ENCODE results near the gene BCL2.
"Not testable (repeated sequence)": the region's sequence is repeated elsewhere in the genome, so short reads cannot be mapped to it uniquely, and the experiment has no call there.

Gene BCL2

DNA sequence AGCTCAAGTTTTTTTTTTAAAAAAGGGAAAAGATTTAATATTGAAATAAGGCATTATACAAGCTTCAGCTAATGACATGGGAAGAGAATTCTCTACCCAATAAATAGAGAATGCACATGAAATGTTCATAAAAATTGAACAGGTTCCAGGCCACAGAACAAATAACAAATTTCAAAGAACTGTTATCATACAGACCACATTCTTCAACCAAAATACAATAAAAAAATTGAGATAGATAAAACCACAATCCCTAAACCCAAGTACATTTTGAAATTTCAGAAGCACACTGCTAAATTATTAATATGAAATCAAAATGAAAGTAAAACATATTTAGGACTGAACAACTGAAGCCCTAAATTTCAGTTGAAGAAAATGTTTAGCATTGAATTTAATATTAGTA, 89.6 kb downstream of the BCL2 start:
- DNase-seq: no peak

DNA sequence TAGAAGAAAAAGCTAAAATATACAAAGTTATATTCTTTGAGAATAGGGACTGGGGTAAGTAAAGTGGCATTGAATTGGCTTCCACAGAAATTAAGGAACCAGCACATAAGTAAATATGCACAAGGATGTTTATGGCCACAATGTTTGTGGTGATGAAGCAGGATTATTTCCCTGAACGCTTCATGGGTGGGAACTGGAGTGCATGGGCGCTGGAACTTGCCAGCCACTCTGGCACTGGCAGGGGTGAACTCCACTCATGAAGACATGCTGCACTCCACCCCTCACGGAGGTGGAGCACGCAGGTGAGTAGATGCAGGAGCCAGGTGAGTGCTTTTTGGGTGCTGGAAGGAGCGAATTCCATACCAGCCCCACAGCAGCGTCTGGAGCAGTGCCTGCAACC, 94.1 kb downstream of the BCL2 start:
- DNase-seq: no peak

DNA sequence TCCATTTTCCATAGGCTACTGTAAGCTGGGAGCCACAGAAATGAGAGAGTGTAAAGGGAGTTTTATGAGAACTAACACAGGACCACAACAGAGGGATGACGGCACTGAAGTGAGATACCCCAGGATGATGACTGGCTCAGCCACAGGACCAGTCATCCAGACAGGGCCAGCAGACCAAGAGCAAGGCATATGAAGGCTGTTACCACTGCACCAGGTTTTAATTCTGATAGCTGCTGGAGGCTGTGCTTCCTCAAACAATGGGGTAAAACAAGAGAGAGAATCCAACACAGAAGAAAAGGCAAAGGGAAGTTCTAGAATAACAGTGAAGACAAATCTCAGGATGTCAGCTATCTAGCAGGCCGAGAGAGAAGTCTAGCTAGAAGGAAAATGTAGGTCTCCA, 94.9 kb downstream of the BCL2 start:
- no peak for DNase-seq

DNA sequence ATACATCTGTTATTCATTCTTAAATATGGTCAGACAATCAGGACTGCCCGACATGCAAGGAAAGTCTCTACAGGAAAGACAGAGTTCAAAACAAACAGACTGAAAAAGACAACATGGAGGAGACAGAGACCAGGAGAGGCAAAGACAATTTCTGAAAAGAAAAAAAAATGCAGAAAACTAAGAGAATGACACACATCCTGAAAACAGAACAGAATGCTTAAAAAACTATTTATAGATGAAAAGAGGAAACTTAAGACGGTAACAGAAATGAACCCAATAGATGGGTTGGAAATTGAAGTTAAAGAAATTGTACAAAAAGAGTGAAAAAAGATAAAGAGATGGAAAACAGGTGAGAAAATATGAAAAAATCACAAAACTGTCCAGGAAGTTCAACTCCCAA, 95.7 kb downstream of the BCL2 start:
- no peak for DNase-seq

DNA sequence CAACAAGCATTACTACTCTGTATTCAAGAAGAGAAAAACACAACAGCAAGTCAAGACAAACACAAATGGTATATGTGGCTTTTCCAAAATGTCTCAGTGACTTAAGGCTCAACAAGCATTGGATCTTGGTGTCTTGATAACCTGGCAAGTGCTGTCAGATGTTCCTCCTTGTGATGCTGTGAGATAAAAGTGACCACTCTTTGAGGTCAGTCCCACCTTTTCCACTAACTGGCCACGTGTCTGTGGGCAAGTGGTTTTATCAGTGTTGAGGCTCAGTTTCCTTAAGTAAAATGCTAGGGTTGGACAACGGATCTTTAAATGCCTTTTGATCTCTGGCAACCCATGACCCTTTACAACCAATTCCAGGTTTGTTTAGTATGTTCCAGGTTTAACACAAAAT, 98.7 kb downstream of the BCL2 start:
- no peak for DNase-seq

DNA sequence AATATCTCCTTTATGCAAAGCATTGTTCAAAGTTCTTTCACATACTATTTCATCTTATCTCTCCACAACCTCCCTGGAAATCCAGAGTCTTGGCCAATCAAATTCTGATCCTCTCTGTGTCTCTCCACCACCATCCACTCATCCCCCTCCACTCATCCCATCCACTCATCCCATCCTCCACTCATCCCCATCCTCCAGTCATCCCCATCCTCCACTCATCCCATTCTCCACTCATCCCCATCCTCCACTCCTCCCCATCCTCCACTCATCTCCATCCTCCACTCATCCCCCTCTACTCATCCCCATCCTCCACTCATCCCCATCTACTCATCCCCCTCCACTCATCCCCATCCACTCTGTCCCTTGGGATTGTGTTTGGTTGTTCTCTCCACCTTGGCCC, 101.1 kb downstream of the BCL2 start:
- DNase-seq: no peak

DNA sequence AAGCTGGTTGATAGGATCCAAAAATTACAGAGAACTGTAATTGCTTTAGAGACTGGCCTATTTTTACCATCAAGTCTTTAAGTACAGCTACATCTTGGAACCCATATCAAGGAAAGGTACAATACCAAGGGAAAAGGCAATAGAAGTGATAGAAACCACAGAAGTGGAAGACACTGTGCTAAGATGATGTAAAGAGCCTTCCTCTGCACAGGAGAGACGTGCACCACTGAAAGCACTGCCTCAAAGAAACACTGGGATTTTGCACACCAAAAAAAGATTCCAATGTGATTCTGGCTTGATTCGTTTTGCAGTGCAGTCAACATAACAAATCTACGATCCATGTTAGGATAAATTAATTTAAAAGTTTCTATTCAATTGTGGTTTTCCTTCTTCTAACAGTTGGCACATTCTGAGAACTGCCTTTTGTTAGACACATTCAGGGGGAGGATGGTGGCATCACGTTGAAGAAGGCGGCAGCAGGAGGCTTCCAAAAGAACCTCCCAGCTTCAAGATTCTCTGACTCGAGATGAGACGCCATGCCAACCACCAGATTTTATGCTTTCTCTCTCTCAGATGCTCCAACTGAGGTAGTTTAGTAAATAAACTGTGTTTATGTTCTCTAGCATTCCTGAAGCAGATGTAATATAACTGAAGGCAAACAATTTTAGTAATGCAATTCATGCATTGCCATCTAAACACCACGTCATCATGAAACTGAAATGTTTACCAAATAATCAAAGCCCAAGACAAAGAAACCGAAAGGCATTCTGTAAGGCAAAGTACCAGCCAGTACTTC, 102.9 kb downstream of the BCL2 start:
- no peak for DNase-seq

DNA sequence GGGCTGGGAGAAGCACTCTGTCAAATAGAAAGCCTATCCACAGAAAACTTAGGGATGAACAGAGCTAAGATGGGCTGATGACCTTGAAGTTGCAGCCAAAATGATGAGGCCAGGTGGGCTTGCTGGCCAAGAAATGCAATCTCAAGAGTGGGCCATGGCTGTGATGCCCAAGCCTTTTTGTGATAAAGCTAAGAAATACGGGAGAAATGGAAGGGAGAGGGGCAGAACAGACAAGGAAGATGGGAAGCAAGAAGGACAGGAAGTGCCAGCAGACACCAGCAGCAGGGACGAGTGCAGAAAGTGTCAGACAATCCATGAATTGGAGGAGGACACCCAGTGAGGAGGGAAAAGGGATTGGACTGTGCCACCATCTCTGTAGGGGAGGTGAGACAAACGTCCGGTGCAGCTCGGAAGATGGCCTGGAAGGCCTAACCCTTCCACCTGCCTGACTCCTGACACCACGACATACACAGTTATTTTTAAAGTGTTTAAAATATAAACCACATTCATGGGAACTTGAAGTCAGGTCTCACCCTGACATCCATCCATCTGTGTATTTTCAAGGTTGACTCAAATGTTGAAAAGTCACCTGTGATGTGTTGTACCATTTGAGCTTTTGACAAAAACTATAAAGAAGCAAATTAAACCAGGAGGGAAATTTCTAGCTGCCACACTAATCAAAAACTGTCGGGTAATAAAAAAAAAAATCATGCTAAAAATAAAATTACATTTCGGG, 105.5 kb downstream of the BCL2 start:
- no peak for DNase-seq

DNA sequence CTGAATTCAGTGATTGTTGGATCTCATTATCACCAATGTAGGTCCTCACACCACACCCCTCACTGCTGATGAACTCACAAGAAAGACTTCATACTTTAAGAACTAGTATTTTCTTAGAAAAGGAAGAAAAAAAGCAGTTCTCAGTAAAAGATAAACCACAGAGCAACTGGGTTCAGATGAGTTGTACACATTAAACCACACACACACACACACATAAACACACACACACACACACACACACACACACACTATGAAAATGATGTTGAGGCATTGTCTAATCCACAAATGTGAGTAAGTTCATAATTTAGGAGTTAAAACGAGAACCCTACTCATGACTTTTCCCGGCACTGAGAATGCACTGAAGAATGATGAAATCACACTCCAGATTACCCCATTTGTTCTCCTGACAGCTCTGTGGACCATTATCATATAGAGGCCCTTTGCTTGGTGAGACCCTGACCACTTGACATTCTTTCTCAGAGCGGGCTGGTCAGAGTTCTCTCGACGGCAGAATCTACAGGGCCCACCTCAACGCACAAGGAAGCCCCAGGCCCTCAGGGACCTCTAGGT, 106.2 kb downstream of the BCL2 start:
- DNase-seq: no peak

DNA sequence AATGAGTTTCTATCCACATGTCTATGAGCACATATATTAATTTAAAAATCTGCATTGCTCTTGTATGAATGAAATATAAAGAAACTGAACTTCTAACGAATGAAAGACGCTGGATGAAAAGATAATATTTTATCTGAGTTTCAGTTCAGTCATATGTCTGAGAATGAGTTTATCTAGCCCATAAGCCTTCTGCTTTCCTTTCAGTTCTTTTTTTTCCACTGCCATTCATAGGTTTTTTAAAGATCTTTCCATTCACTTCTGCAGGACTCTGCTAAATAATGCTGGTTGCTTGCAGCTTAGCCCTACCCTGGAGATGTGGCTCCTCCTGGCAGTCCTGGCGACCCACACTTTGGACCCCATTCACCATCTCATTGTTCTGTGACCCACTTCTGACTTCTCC, 109.0 kb downstream of the BCL2 start:
- DNase-seq: no peak

DNA sequence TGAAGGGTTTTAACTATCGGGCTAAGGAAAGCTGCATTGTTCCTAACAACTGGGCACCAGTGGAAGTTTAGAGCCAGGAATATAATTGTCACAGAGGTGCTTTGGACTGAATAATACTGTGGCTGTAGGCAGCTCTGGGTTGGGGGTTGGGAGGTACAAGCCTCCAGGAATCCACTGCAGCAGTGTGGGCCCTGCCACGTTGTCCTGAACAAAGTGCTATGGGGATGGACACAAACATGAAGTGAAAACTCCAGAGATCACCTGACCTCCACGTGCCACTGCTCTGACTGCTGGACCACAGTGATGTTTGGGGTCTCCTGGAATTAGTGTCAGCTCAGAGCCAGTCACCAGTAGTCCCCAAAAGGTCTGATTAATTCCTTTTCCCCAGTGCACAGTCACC, 110.9 kb downstream of the BCL2 start:
- no peak for DNase-seq

DNA sequence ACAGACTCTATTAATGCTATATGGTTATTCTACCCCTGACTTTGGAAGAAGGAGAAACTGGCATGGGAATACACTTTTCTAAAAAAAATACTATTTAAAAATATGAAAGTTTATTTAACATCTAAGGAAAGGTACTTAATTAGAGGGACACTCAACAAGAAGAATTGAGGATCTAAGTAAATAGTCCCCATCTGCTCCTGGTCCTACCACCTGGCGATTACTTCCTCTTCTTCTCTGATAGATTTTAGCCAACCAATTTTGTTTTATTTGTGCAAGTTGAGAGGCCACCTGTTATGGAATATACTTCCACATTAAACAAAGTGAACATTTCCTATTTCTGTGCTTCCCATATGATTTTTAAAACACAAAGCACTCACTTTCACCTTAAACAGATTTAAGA, 111.7 kb downstream of the BCL2 start:
- no peak for DNase-seq

DNA sequence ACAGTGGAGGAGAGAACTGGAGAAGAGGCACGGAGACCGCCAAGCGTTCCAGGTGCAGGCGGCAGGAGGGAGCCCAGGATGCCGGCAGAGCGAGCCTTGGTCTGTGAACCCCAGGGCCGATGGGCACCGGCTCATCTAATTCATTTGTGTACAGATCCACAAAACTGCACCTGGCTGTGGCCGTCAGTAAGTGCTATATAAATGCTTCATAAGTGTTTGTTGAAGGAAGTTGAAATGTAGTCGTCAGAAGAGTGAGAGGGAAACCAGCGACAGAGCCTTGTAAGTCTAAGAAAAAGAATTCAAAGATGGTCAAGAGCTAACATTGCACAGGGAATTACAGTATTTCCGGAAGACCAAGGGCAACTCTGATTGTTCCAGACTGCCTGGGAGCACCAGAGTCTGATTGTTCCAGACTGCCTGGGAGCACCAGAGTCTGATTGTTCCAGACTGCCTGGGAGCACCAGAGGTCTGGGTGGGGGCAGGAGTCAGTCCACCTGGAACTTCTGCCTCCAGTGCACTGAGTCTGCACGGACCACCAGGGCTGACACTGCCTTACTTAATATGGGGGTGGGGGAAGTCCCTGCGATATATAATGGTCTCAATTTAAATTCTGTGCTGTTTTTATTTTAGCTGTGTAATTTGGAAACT, 112.3 kb downstream of the BCL2 start:
- DNase-seq: no peak

DNA sequence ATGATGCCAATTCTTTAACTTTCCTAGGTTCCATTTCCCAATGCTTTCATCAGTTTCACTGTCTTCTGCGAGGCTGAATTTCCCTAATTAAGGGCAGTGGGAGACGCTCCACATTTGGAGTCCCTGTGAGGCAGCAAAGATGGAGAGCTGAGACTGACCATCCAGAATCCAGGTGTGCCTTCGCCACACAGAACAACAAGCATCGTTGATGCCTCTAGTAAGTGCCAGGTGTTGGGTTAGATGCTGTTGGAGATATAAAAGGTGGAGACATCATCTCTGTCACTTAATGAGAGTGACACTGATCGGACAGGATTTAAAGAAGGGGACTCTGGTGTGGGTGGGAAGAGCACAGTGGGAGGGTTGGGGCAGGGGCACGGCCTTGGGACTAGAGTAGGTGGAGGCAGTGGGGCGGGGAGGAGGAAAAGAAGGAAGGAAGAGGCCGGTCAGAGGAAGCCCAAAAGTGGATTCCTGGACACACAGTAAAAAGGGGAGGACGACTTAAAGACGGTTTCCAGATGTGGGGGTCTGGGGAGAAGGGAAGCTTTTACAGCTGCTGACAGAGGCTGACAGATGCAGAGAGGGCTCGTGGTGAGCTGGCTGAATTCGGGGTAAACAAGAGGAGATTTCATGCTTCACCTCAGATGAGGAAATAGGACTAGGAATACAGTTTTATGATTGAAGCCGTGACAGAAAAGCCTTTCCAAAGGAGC, 113.0 kb downstream of the BCL2 start:
- DNase-seq: no peak

DNA sequence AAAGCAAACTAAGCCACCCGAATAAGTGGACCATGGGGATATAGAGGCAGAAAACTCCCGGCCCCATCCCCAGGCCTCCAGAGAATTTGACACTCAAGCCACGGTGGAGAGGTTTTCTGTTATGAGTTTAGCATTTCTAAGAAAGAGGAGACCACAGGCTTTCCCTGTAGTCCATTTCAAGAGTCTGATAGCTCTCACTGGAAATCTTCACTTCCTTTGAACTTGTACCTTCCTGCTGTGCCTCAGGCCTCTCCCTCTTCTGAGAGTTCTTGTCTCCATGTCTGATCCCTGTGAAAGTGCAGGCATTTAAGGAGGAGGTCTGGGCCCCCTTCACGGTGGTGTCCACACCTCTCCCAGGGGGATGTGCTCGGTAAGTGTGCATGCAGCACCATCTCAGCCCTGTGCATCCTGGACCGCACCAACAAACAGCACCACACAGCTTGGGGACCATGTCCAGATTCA, 113.7 kb downstream of the BCL2 start:
- DNase-seq: no peak

DNA sequence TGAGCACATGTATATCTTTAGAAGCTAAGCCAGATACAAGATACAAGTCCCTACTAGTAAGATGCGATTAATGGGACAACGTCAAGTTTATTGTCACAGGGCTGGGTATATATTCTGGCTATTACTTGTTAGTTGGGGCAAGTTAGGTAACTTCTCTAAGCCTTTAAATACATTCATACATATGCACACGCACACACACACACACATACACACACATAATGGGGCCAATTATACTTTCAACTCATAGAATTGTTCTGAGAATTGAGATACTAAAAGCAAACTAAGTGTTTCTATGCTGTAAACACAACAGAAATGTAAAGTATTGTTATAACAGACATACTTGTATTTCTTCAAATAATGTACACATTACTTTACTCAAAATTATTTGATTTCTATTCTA, 116.1 kb downstream of the BCL2 start:
- no peak for DNase-seq

DNA sequence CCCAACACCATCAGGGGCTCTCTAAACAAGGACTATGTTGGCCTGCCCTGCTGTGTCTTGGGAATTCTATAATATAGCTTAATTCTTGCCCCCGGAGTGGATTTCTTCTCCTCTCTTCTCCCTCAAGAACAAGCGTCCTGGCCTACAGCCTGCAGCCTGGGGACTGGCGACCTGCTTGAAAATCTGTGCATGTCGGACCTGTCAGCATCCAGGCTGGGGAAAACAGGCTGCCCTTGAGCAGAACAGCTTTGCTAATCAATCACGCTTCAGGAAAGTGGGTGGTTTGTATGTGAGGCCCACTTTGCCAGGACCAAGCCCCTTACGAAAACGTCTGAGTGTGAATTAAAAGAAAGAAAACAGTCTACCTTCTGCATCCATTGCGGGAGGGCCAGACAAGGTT, 116.7 kb downstream of the BCL2 start:
- no peak for DNase-seq

DNA sequence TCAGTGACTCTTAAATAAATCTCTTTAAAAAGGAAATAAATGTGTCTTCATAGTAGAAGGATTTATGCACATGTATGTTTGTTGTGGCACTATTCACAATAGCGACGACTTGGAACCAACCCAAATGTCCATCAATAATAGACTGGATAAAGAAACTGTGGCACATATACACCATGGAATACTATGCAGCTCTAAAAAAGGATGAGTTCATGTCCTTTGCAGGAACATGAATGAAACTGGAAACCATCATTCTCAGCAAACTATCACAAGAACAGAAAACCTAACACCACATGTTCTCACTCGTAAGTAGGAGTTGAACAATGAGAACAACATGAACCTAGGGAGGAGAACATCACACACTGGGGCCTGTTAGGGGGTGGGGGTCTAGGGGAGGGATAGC, 118.1 kb downstream of the BCL2 start:
- not testable (repeated sequence) for DNase-seq

DNA sequence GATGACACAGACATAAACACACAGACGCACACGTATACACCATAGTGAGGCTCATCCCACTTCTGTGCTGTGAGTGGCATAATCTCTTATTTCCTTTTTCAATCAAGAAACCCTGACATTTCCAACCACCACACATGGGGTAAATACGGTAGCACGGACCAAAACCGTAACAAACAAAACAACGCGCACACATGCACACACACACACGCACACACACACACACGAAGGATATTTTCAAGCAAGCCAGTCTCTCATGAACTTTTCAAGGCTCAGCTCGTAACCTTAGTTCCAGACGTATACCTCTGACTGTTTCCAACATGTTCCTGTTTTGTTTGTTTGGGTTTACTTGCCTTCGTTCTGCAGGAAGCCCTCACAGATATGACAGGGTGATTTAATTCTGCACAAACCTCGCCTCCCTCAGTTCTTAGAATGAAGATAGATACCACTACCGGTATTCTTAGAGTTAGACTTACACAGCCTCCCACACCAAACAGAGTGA, 119.8 kb downstream of the BCL2 start:
- no peak for DNase-seq

DNA sequence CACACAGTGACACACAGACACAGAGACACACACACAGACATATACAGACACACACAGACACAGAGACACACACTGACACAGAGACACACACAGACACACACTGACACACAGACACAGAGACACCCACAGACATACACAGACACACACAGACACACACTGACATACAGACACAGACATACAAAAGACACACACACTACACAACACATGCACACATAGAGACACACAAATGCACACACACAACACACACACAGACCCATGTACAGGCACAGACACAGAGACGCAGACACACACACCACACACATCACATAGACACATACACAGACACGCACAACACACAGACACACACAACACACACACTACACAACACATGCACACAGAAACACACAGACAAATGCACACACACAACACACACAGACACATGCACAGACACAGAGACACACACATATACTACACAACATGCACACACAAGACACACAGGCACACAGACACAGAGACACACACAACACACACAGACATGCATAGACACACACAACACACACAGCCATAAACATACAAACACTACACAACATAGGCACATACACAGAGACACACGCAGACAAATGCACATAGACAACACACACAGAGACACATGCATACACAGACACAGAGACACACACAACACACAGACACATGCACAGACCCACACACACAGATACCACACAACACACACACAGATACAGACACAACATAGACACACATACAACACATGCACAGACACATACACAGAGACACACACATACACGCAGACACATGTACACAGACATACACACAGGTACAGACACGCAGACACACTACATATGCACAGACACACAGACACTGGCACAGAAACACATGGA, 120.5 kb downstream of the BCL2 start:
- DNase-seq: no peak

DNA sequence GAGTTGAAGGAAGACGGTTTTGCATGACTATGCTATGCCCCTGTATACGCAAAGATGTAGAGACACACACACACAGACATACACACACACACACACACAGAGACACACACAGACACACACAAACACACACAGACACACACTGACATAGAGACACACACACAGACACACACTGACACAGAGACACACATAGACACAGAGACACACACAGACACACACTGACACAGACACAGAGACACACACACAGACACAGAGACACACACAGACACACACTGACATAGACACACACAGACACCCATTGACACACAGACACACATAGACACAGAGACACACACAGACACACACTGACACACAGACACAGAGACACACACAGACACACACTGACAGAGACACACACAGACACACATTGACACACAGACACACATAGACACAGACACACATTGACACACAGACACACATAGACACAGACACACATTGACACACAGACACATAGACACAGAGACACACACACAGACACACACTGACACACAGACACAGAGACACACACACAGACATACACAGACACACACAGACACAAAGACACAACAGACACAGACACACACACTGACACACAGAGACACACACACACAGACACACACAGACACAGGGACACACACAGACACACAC, 121.3 kb downstream of the BCL2 start:
- no peak for DNase-seq
